H1 (cell line): ENCODE data around the gene SPDYE16. TPM values are rescaled to one million over a fixed set of nuclear protein-coding genes. Genes with fewer than 3 reads are reported as not detected.

Experiments
- polyA plus RNA-seq, 7 experiments: library from polyadenylated mRNA; depleted of rRNA in 3 of 7; stranded (reverse) in 5 of 7; unstranded in 2 of 7; fragments of >200 nt in 5 of 7; fragments of 200-250 nt in 2 of 7; gene quantifications; 1 replicate in 5 of 7; 2 replicates in 1 of 7; 4 replicates in 1 of 7; pipeline versions ENCODE4 v1.2.1 to v1.2.3, GENCODE V29; 2011 to 2013; ENCODE audit warnings: missing spikeins in 2 of 7, mixed read lengths in 2 of 7
- small RNA-seq: library from polyadenylated mRNA; stranded (forward); fragments of <200 nt; extraction: miRNeasy Mini kit (QIAGEN cat#:217004); gene quantifications from one replicate; pipeline ENCODE3, GENCODE V24; 2013; ENCODE audit not compliant: insufficient read depth
- total RNA-seq: library from RNA; stranded (reverse); fragmentation: NEBNext Ultra II Directional; extraction: Animal tissue kit (Norgen Biotek cat#: 25700); gene quantifications from 2 replicates; pipeline ENCODE4 v1.2.1, GENCODE V29; 2021

SPDYE16 gene
- total and polyA plus RNA-seq, 2 of the 8 experiments (the other 6 are each of a cell fraction or from before 2014, with no cell fraction given): not detected

Small RNAs within 50 kb of the gene (small RNA-seq; reads per million reads assigned to genes)
- not detected for gene RF00019

Other genes with a start within 250 kb of the SPDYE16 start
- 165 and 194 TPM in 2 replicates for gene HSPB1, start 240.6 kb downstream of the SPDYE16 start, total RNA-seq
- 254 and 440 TPM in 2 replicates for gene HSPB1, start 240.6 kb downstream of the SPDYE16 start, polyA plus RNA-seq (2011; rRNA removed)
- gene YWHAG, start 184.3 kb downstream of the SPDYE16 start, total RNA-seq: 241 and 244 TPM in 2 replicates
- gene YWHAG, start 184.3 kb downstream of the SPDYE16 start, polyA plus RNA-seq (2011; rRNA removed): 57.2 and 62.9 TPM in 2 replicates
- 10.8 and 11.8 TPM in 2 replicates for gene SSC4D, start 133.6 kb downstream of the SPDYE16 start, total RNA-seq
- gene SSC4D, start 133.6 kb downstream of the SPDYE16 start, polyA plus RNA-seq (2011; rRNA removed): 27.5 and 30.8 TPM in 2 replicates
- gene ZP3, start 118.3 kb downstream of the SPDYE16 start, total RNA-seq: 1.4 and 1.5 TPM in 2 replicates
- 2.4 and 4.0 TPM in 2 replicates for gene ZP3, start 118.3 kb downstream of the SPDYE16 start, polyA plus RNA-seq (2011; rRNA removed)
- gene DTX2, start 81.6 kb downstream of the SPDYE16 start, total RNA-seq: 55.6 and 59.1 TPM in 2 replicates
- gene DTX2, start 81.6 kb downstream of the SPDYE16 start, polyA plus RNA-seq (2011; rRNA removed): 37.4 and 52.3 TPM in 2 replicates
- 18.4 and 20.6 TPM in 2 replicates for gene UPK3B, start 32.7 kb downstream of the SPDYE16 start, total RNA-seq
- 5.9 and 14.2 TPM in 2 replicates for gene UPK3B, start 32.7 kb downstream of the SPDYE16 start, polyA plus RNA-seq (2011; rRNA removed)
- gene POMZP3, start 84.0 kb upstream of the SPDYE16 start, total RNA-seq: 6.2 and 9.0 TPM in 2 replicates
- 3.2 and 5.4 TPM in 2 replicates for gene POMZP3, start 84.0 kb upstream of the SPDYE16 start, polyA plus RNA-seq (2011; rRNA removed)